Stimulated activated CD8-positive, alpha-beta memory T cell treated with anti-CD3 and anti-CD28 coated beads, Interleukin-4, amount 100 ng/mL, for 24 hours (primary cell): Measurements from ENCODE around the gene SCUBE1.
"Not testable (repeated sequence)": the region's sequence is repeated elsewhere in the genome, so short reads cannot be mapped to it uniquely, and the experiment has no call there.

Source experiments
- DNase-seq: peaks from one replicate; pipeline ENCODE4 v3.0.0-alpha.2; 2020; ENCODE audit warnings: low read depth

Gene SCUBE1

GRCh38 chr22:43301866-43302265 lies 41.3 kb downstream of the SCUBE1 start:
- no peak for DNase-seq

GRCh38 chr22:43300891-43301676 lies 42.1 kb downstream of the SCUBE1 start:
- DNase-seq = no peak

GRCh38 chr22:43299736-43300135 lies 43.4 kb downstream of the SCUBE1 start:
- no peak for DNase-seq

- no peak for DNase-seq
Observed at GRCh38 chr22:43298062-43298801, 44.9 kb downstream of the SCUBE1 start.

- DNase-seq = no peak
Observed at GRCh38 chr22:43297270-43298061, 45.7 kb downstream of the SCUBE1 start.

GRCh38 chr22:43296276-43296902 lies 46.8 kb downstream of the SCUBE1 start:
- DNase-seq = no peak

DNA sequence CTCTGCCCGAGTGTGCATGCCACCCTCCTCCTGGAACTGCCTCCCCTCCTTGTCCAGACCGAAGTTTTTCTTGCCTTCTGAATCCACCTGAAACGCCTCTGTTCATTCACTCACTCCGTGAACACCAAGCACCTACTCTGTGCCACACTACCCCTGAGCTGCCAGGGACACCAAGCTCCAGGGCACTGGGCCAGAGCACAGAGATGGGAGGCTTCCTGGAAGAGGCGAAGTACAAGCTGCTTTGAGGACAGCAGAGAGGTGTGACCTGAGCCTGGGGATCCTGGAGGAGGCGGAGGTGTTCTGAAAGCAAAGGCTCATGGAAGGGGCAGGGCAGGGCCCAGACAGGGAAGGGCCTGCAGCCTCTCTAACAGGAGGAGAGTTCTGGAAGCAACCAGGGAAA lies 47.5 kb downstream of the SCUBE1 start:
- no peak for DNase-seq

DNA sequence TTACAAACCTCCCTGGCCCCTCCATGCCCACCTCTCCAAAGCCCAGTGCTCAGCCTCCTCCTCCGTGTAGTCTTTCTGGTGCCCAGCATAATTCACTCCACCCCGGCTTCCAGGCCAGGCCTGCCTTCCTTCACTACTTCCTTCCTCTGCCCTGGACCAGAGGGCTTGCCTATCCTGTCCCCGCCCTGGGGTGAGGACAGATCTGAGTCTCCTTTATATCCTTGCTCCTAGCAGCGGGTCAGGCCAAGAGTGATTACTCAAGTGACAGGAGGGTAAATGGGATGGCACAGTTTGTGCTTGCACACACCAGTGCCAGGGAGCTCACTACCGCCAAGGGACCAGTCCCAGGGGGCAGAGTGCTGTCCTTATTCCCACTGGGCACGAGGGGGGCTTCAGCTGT lies 48.0 kb downstream of the SCUBE1 start:
- DNase-seq = no peak

- DNase-seq = no peak
Observed at GRCh38 chr22:43293655-43294392, 49.3 kb downstream of the SCUBE1 start.

DNA sequence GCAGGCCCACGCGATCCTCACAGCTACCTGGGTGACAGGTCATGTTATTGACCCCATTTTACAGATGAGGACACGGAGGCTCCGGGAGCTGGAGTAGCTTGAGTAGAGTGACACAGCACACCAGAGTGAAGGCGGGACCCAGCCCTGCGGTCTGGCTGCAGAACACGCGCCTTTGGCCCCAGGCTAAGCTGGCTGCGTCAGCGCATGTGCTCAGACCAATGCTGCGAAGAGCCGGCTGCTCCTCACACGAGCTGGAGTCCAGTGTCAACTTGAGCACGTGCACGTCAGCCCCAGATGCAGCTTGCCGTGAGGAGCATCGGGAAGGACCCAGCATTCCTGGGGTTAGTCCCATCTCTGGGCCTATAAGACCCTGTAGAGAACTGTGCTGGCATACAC lies 49.9 kb downstream of the SCUBE1 start:
- no peak for DNase-seq

- no peak for DNase-seq
Observed at GRCh38 chr22:43292630-43293018, 50.5 kb downstream of the SCUBE1 start.

- DNase-seq = no peak
Observed at GRCh38 chr22:43291381-43291780, 51.8 kb downstream of the SCUBE1 start.

DNA sequence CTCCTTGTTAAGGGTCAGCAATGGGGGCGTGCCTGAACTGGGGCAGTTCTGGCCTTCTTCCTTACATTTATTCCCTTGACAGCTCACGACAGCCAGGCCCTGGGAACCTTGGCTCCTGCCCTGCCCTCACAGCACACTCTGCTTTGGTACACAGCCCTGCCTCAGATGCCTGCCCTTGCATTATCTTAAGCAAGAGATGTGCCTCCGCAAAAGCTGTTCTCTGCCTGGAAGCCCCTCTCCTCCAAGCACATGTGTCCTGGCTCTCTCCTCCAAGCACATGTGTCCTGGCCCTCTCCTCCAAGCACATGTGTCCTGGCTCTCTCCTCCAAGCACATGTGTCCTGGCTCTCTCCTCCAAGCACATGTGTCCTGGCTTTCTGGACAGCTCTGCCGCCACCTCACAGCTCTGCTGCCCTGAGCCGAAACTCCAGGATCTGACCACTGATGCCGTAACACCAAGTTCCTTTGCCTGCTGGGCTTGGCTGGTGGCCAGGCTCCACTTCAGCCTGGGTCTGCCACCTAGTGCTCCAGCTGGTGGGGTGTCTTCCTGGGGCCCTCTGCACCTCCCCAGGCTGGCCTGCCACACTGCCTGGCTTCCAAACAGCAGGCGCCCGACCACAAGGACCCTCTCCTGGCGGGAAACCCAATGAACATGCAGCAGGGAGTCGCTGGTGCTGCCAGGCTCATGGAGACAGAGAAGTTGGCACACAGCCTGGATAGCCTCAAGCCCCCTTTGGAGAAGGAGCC lies 53.0 kb downstream of the SCUBE1 start:
- no peak for DNase-seq

DNA sequence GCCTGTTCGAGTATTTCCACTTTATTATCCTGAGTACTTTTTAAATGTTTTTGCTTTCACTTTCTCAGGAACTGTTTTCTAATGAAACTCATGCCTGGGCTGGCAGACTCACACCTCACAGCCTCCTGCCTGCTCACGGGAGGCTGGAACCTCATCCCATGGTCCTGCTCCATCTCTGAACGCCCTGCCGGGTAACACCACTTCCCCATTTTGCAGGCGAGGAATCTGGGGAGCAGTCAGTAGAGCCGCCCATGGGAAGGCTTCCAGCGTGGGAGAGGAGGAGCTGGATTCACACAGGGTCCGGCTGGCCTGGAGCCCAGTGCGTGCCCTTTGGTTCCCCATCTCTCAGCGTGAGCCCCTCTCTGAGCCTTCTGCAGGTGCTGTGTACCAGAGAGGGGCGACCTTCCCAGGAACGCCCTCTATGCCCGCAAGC lies 53.6 kb downstream of the SCUBE1 start:
- DNase-seq = no peak

GRCh38 chr22:43288807-43289420 lies 54.3 kb downstream of the SCUBE1 start:
- DNase-seq = no peak

DNA sequence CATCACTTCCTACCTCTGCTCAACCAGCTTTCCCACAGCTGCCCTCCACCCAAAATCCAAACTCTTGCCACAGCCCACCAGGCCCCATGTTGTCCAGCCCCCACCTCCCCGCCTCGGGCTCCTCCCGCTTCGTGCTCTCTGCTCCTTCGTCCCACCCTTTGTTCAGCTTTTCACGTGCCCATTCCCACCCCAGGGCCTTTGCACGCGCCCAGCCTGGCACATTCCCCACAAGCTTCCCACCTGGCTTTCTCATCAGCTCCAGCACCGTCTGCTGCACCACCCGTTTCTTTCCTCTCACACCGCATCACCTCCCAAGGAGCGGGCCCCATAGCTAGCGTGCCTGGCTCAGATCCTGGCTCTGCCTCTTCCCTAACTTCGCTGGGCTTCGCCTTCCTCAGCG lies 54.8 kb downstream of the SCUBE1 start:
- DNase-seq = no peak

GRCh38 chr22:43287441-43287840 lies 55.7 kb downstream of the SCUBE1 start:
- no peak for DNase-seq

- no peak for DNase-seq
Observed at GRCh38 chr22:43281394-43281793, 61.8 kb downstream of the SCUBE1 start.

GRCh38 chr22:43280523-43280886 lies 62.7 kb downstream of the SCUBE1 start:
- not testable (repeated sequence) for DNase-seq

DNA sequence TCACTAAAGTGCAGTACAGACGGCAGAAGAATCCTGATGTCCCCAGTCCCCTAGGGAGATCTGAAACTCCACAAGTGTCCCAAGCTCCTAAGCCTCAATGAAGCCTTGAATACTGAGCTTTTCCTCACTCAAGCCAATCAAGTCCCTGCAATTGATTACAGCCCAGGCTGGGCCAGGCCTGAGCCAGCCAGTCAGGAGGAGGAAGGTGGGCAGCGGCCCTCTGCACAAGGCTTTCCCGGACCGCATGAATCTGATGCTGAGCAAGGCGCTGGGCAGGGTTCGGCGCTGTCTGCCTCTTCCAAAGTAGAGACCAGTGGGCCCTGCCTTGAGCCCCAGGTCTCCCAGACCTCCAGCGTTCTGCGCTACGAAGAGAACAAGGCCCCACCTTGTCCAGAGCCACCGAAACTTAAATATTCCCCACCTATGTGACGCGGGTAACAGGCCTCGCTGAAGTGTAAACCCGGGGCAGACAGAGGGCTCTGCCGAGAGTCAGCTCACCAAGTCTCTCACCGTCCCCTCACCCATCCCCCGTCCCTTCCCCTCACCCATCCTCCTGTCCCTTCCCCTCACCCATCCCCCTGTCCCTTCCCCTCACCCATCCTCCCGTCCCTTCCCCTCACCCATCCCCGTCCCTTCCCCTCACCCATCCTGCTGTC lies 63.2 kb downstream of the SCUBE1 start:
- DNase-seq = no peak
